ENCODE results near the gene NRN1.

- TF ChIP-seq, protein P1, sequence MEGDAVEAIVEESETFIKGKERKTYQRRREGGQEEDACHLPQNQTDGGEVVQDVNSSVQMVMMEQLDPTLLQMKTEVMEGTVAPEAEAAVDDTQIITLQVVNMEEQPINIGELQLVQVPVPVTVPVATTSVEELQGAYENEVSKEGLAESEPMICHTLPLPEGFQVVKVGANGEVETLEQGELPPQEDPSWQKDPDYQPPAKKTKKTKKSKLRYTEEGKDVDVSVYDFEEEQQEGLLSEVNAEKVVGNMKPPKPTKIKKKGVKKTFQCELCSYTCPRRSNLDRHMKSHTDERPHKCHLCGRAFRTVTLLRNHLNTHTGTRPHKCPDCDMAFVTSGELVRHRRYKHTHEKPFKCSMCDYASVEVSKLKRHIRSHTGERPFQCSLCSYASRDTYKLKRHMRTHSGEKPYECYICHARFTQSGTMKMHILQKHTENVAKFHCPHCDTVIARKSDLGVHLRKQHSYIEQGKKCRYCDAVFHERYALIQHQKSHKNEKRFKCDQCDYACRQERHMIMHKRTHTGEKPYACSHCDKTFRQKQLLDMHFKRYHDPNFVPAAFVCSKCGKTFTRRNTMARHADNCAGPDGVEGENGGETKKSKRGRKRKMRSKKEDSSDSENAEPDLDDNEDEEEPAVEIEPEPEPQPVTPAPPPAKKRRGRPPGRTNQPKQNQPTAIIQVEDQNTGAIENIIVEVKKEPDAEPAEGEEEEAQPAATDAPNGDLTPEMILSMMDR (IDR thresholded peaks at IDR 0.05; ENCODE audit: insufficient read depth, low read length) = no peak
- no peak for TF ChIP-seq POLR2AphosphoS5 (IDR thresholded peaks at IDR 0.05; ENCODE audit: low read depth)
Measured at GRCh38 chr6:5992551-5993225, 14.0 kb downstream of the NRN1 start.
